Activated CD8-positive, alpha-beta memory T cell treated with anti-CD3 and anti-CD28 coated beads for 1 hour (primary cell): Measurements from ENCODE around the gene MARCHF3.
A peak's percentile ranks its signal among the peaks of the same experiment; 100 is the strongest.
"Not testable (repeated sequence)": the region's sequence is repeated elsewhere in the genome, so short reads cannot be mapped to it uniquely, and the experiment has no call there.

Experiments used
- DNase-seq, 2 donors: peaks; one replicate each; pipeline ENCODE4 v3.0.0-alpha.2; 2020; ENCODE audit warnings: low read depth in 1 of 2; ENCODE audit errors: extremely low read depth in 1 of 2

MARCHF3 gene

DNA sequence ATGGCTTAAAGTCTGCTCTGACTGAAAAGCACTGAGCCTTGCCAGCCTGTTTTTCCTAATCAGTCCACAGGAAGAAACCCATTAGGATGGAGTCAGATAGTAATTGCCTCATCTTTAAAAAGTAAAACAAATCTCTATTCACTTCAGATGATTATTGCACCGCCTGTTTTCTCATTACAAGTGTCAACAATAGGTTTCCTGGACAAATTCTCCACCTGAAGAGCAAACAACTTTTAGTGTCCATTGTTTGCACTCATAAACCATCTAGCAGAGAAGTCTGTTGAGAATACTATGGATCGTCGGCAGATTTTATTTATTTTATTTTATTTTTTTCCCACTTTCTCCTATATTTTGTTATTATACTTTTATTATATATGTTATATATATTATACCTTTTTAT lies 22.7 kb upstream of the MARCHF3 start:
- DNase-seq = no peak

GRCh38 chr5:127051591-127051990 lies 21.2 kb upstream of the MARCHF3 start:
- no peak for DNase-seq

- no peak for DNase-seq
Observed at GRCh38 chr5:127046343-127047072, 16.1 kb upstream of the MARCHF3 start.

DNA sequence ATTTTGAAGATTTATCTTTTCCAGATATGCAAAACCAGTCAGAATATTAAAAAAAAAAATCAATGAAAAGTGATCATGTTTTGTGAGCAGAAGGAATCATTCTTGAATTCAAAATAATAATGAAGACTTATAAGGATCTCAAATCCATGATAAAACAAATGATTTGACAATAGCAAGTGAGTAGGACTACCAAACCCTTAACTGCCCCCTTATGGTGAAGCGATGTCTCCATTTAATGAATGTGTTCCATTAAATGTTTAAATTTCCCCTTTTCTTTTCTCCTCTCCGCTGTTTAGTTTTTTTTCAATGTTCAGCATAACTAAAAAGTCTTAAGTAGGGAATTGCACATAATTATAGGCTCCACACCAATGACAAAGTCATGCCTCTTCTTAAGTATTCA lies 12.2 kb upstream of the MARCHF3 start:
- DNase-seq = no peak

- DNase-seq = no peak
Observed at GRCh38 chr5:127041571-127041970, 11.2 kb upstream of the MARCHF3 start.

DNA sequence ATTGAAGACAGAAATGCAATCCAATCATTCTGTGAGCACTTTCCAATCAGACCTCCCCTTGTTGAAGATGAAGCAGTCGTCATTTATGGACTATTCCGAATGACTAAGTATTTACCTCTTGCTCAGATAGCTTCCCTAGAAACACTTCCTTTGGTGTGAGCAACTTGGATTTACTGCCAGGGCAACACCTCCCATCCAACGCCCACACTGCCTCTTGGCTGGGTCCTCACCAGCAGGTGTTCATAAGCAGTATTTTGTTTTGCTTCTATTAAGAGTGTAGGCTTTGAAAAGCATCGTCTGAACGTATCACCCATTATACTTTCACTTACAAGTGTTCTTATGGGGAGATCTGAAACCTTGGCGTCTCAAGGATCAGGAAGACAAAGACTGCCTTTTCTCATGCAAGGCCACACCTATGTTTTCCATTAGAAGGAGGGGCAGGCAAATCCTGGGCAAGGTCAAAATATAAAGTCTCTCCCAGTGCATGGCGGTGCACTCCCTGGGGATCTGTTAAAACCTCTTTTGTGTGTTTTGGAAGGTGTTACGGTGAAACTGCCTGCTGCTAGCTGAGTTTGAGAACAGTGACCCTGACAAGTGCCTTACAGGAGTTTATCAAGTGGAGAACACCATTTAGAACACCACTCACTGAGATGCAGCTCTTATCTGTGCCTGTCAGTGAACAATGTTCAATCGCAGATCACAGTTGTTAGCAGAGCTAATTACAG lies 10.6 kb upstream of the MARCHF3 start:
- no peak for DNase-seq

DNA sequence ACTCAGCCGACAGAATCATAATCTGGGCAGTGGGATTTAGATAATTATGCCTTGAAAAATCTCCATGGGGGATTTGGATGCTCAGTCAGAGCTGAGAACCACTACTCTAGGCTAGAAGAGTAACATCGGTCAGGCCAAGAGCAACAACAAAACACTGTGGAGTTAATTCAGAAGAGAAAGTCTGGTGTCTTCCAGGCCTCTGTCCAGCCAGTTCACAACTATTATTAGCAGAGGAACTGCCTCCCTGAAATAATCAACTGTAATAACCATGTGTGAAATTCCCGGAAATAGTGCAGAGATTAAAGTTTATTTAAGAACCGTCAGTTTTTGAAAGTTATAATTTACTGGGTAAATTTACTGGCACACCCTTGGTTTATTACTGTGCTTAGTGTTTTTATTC lies 8.2 kb upstream of the MARCHF3 start:
- DNase-seq = no peak

- DNase-seq = no peak
Observed at GRCh38 chr5:127031863-127032232, 1.5 kb upstream of the MARCHF3 start.

DNA sequence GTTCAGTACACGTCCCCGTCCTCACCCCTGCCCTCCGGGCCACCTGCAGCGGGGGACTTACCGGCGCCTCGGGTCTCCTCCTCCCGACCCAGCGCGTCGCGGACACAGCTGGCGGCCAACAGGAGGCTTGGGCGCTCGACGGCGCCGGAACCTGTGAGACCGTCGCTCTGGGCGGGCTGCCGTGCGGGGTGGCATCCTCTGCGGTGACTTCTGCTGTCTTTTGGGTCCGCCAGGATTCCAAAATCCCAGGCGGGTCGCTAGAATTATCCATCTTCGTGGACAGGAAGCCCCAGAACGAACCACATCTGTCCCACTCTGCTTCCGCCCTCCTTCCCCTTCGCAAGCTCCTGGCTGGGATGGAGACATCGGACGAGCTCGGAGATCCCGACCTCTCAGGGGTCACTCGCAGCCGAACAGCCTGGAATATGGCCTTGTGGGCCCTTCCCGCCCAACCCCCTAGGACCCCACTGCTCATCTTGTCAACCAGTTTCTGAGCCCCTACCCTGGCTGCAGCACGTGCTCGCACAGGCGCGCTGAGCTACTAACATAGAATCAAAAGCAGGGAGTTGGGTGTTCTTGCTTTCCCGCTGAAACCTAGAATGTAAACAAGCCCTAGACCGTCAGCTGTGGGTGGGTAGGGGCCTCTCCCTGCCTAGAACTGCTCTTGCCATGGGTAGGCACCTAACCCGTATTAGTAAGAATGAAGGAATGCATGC lies 947 bp upstream of the MARCHF3 start:
- DNase-seq = no peak

GRCh38 chr5:127029581-127030258 lies 638 bp downstream of the MARCHF3 start:
- DNase-seq = peak in 1 of 2 donors; percentile 5

DNA sequence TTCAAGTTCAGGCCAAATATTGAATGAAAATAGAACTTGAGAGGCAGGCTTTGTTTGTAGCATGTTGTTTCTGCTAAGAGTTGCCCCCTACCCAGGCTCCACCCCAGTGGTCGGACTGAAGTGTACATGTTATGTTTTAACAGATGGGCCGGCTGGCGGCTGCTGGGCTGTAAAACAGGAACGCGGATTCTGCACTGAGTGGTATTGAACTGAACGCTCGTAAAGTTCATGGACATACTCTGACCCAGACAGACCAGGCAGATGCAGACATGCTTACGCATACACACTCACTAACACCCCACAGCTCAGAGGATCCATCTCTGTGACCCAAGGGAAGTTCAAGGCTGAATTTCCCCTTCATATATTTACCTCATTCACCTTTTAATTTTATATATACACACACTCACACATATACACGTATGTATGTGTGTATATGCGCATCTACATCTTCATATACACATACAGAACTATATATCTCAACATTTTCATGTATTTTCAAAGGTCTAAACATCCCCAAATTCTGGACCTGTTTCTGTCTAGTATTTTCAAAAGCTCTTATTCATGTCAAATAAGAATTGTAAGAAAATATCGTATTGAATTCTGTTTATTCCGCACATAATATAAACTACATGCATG lies 1.4 kb downstream of the MARCHF3 start:
- DNase-seq = no peak

GRCh38 chr5:127027539-127027938 lies 2.8 kb downstream of the MARCHF3 start:
- DNase-seq = no peak

GRCh38 chr5:127026166-127026565 lies 4.2 kb downstream of the MARCHF3 start:
- DNase-seq = no peak

- no peak for DNase-seq
Observed at GRCh38 chr5:127025467-127025866, 4.9 kb downstream of the MARCHF3 start.

- no peak for DNase-seq
Observed at GRCh38 chr5:127024821-127025220, 5.5 kb downstream of the MARCHF3 start.

- DNase-seq = not testable (repeated sequence)
Observed at GRCh38 chr5:127023552-127024191, 6.7 kb downstream of the MARCHF3 start.

DNA sequence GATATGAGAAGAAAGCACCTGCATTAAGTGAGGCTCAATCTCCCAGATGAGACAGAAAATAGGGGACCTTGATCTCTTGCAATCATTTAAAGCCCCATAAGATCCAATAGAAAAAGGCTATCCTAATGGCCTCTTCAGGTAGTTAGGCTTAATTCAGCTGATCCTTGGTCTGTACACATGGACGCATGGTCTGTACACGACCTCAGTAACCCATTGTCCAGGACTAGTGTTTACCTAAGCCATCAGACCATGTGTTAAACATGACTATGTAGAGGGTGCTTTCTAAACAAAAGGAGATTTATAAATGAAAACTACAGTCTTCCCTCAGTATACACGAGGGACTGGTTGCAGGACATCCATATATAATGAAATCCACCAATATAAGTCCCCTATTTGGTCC lies 7.5 kb downstream of the MARCHF3 start:
- DNase-seq = no peak

DNA sequence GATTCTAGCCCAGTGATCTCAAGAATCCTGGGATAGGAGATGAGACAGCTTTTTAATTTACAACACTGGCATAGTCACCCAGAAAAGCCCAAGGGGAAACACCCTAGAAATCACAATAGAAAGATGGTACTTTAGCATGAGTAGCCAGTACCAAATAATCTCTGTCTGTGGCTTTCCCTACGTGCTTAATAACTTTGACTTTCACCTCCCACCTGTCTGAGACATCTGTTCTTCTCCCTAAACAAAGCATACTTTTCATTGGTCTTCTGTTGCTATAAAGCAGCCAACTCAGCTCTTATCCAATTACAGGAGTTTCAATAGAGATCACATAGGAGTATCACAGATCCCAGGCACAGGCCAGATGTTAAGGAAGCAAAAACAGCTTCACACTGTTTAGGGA lies 10.4 kb downstream of the MARCHF3 start:
- DNase-seq = no peak

- not testable (repeated sequence) for DNase-seq
Observed at GRCh38 chr5:127016722-127017121, 13.6 kb downstream of the MARCHF3 start.

DNA sequence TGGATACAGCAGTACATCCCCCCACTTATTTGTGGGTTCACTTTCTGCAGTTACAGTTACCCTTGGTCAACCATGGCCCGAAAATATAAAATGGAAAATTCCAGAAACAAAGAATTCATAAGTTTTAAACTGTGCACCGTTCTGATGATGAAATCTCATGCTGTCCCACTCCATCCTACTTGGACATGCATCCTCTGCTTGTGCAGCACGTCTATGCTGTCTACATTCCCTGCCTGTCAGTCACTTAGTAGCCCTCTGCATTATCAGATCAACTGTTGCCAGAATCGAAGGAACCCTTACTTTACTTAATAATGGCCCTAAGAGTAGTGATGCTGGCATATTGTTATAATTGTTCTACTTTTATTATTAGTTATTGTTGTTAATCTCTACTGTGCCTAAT lies 14.6 kb downstream of the MARCHF3 start:
- no peak for DNase-seq
